ENCODE measurements around the gene PPM1F.
"Not testable (repeated sequence)": the region's sequence is repeated elsewhere in the genome, so short reads cannot be mapped to it uniquely, and the experiment has no call there.

Gene PPM1F

GRCh38 chr22:21876486-21877176, 76.0 kb downstream of the PPM1F start:
- no peak for TF ChIP-seq CTCF (conservative IDR thresholded peaks at IDR 0.05; ENCODE audit: low read depth, low read length)
- peak; percentile 82 for DNase-seq (ENCODE audit: low read depth)
- no peak overlapping the region for H3K4me3 ChIP-seq (ENCODE audit: low read depth, low read length)

GRCh38 chr22:21874953-21875352, 77.7 kb downstream of the PPM1F start:
- not testable (repeated sequence) for DNase-seq (ENCODE audit: low read depth); H3K4me3 ChIP-seq (ENCODE audit: low read depth, low read length)

DNA sequence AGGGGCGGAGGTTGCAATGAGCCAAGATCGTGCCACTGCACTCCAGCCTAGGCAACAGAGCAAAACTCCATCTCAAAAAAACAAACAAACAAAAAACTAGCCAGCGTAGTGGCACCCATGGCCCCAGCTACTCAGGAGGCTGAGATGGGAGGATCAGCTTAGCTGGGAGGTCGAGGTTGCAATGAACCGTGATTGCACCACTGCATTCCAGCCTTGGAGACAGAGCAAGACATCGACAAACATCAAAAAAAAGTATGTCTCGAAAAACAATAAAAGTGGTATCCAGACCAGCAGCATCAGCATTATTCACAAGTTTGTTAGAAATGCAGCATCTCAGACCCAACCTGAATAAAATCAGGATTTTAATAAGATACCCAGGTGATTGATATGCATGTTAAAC, 79.0 kb downstream of the PPM1F start:
- no peak overlapping the region for H3K4me3 ChIP-seq (ENCODE audit: low read depth, low read length)
- no peak for DNase-seq (ENCODE audit: low read depth)
- no peak for TF ChIP-seq CTCF (conservative IDR thresholded peaks at IDR 0.05; ENCODE audit: low read depth, low read length)

DNA sequence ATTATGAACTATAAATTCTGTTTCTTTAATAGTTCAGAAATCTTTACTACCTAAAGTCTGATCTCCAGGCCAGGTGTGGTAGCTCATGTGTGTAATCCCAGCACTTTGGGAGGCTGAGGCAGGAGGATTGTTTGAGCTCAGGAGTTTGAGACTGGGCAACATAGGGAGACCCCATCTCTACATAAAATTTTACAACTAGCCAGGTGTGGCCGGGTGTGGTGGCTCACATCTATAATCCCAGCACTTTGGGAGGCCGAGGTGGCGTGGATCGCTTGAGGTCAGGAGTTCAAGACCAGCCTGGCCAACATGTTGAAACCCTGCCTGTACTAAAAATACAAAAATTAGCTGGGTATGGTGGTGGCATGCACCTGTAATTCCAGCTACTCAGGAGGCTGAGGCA, 79.9 kb downstream of the PPM1F start:
- not testable (repeated sequence) for DNase-seq (ENCODE audit: low read depth); H3K4me3 ChIP-seq (ENCODE audit: low read depth, low read length)
